Liver (tissue), 9 donors: ENCODE results near the gene KEAP1. TPM values are rescaled to one million over a fixed set of nuclear protein-coding genes. Genes with fewer than 3 reads are reported as not detected.
"Not testable (repeated sequence)": the region's sequence is repeated elsewhere in the genome, so short reads cannot be mapped to it uniquely, and the experiment has no call there.

Experiments
- DNase-seq: peaks from one replicate; pipeline ENCODE4 v3.0.0-alpha.2; 2017; ENCODE audit warnings: low spot score
- H3K27ac ChIP-seq, 2 donors: one replicate each; pipeline ENCODE4 v1.7.0; 2013; ENCODE audit warnings: inconsistent platforms in 2 of 2, low read length in 2 of 2, control low read depth in 1 of 2, low read depth in 1 of 2, mild to moderate bottlenecking in 1 of 2
- H3K27me3 ChIP-seq, 4 donors: one replicate each; pipeline versions ENCODE4 v1.6.1 to v1.7.0; 2013; ENCODE audit warnings: low read length in 3 of 4, inconsistent platforms in 1 of 4, mild to moderate bottlenecking in 1 of 4, moderate library complexity in 1 of 4; ENCODE audit not compliant: control insufficient read depth in 4 of 4, insufficient read depth in 4 of 4
- H3K36me3 ChIP-seq, 4 donors: one replicate each; pipeline versions ENCODE4 v1.6.1 to v1.7.0; 2013; ENCODE audit warnings: low read length in 3 of 4, mild to moderate bottlenecking in 3 of 4, low read depth in 1 of 4, moderate library complexity in 1 of 4; ENCODE audit not compliant: control insufficient read depth in 4 of 4, insufficient read depth in 3 of 4
- H3K4me1 ChIP-seq, 4 donors: one replicate each; pipeline versions ENCODE4 v1.6.1 to v1.7.0; 2013; ENCODE audit warnings: low read length in 3 of 4, mild to moderate bottlenecking in 3 of 4, moderate library complexity in 1 of 4; ENCODE audit not compliant: control insufficient read depth in 4 of 4, insufficient read depth in 4 of 4
- H3K4me3 ChIP-seq, 3 donors: one replicate each; pipeline versions ENCODE4 v1.6.1 to v1.7.0; 2013; ENCODE audit warnings: low read length in 3 of 3, control low read depth in 1 of 3, low read depth in 1 of 3, mild to moderate bottlenecking in 1 of 3
- H3K9ac ChIP-seq, 2 donors: one replicate each; pipeline ENCODE4 v1.7.0; 2013; ENCODE audit warnings: low read length in 2 of 2, mild to moderate bottlenecking in 2 of 2, moderate library complexity in 2 of 2, control low read depth in 1 of 2, low read depth in 1 of 2
- H3K9me3 ChIP-seq, 4 donors: one replicate each; pipeline versions ENCODE4 v1.6.1 to v1.7.0; 2013; ENCODE audit warnings: low read length in 3 of 4; ENCODE audit not compliant: control insufficient read depth in 4 of 4
- EGR1 ChIP-seq, 2 donors: IDR thresholded peaks; 2 replicates each; pipeline ENCODE4 v1.6.1; 2016 to 2018; ENCODE audit warnings: antibody characterized with exemption in 2 of 2, low read depth in 2 of 2
- FOXA1 ChIP-seq: IDR thresholded peaks from 2 replicates; pipeline ENCODE4 v1.6.1; 2016; ENCODE audit warnings: antibody characterized with exemption
- FOXA2 ChIP-seq: IDR thresholded peaks from 2 replicates; pipeline ENCODE4 v1.6.1; 2016; ENCODE audit warnings: antibody characterized with exemption
- GABPA ChIP-seq, 2 donors: IDR thresholded peaks in 1 of 2; conservative IDR thresholded peaks in 1 of 2; 2 replicates each; pipeline ENCODE4 v1.6.1; 2016; ENCODE audit warnings: antibody characterized with exemption in 2 of 2, mild to moderate bottlenecking in 1 of 2, moderate library complexity in 1 of 2
- HNF4A ChIP-seq, 2 donors: conservative IDR thresholded peaks; 2 replicates each; pipeline ENCODE4 v1.6.1; 2016; ENCODE audit warnings: antibody characterized with exemption in 2 of 2, mild to moderate bottlenecking in 2 of 2
- HNF4G ChIP-seq: IDR thresholded peaks from 2 replicates; pipeline ENCODE4 v1.6.1; 2016; ENCODE audit warnings: antibody characterized with exemption
- JUND ChIP-seq, 2 donors: IDR thresholded peaks; 2 replicates each; pipeline ENCODE4 v1.6.1; 2016; ENCODE audit warnings: antibody characterized with exemption in 2 of 2
- NR2F2 ChIP-seq: IDR thresholded peaks from 2 replicates; pipeline ENCODE4 v1.6.1; 2016; ENCODE audit warnings: antibody characterized with exemption
- RAD21 ChIP-seq, 2 donors: IDR thresholded peaks; 2 replicates each; pipeline ENCODE4 v1.6.1; 2016; ENCODE audit warnings: antibody characterized with exemption in 2 of 2, mild to moderate bottlenecking in 2 of 2
- SP1 ChIP-seq: IDR thresholded peaks from 2 replicates; pipeline ENCODE4 v1.6.1; 2018; ENCODE audit warnings: antibody characterized with exemption, mild to moderate bottlenecking
- TAF1 ChIP-seq: conservative IDR thresholded peaks from 2 replicates; pipeline ENCODE4 v1.6.1; 2016; ENCODE audit warnings: antibody characterized with exemption, mild to moderate bottlenecking
- YY1 ChIP-seq: IDR thresholded peaks from 2 replicates; pipeline ENCODE4 v1.6.1; 2016; ENCODE audit warnings: antibody characterized with exemption, mild to moderate bottlenecking
- WGBS: extraction: QIAGEN DNeasy Blood & Tissue Kit; methylation state at CpG from one replicate; pipeline ENCODE4 v1.1.7; 2013; 5-methylcytosine and 5-hydroxymethylcytosine counted together
- polyA plus RNA-seq, 2 donors: library from polyadenylated mRNA; stranded (reverse) in 1 of 2; unstranded in 1 of 2; fragments of 200-250 nt in 1 of 2; fragments of >200 nt in 1 of 2; fragmentation: Nextera tagmentation in 1 of 2; extraction: Ambion mirVana in 1 of 2; gene quantifications; one replicate each; pipeline versions ENCODE4 v1.2.1 to v1.2.3, GENCODE V29; 2013 to 2015
- total RNA-seq, 2 donors: library from RNA; depleted of rRNA; stranded (reverse); fragments of >200 nt; gene quantifications; one replicate each; pipeline ENCODE4 v1.2.3, GENCODE V29; 2014
- TF ChIP-seq, protein P1 (sequence below): IDR thresholded peaks from 2 replicates; pipeline ENCODE4 v1.6.1; 2016; ENCODE audit warnings: antibody characterized with exemption
- TF ChIP-seq, protein P2 (sequence below): IDR thresholded peaks from 2 replicates; pipeline ENCODE4 v1.6.1; 2016; ENCODE audit warnings: antibody characterized with exemption
- TF ChIP-seq, protein P3 (sequence below): fragments of 150-350 bp; IDR thresholded peaks from 2 replicates; pipeline ENCODE4 v1.5.1; 2017; ENCODE audit warnings: improper control_type of control experiment, low read depth, low read length; ENCODE audit not compliant: missing input control
- donor health status: healthy.
- donor health status: healthy.
- donor health status: healthy.
- donor health status: healthy.
- donor health status: healthy.

Gene KEAP1
- total and polyA plus RNA-seq, 4 donors = 44.3 to 62.3 (median 48.0) TPM

- Histone ChIP-seq H3K9ac (peak within 1 kb of the TSS; percentile 71 to 72), H3K36me3 (peaks cover 5 to 14% (median 11%) of the 10 kb centered on the region in 4 donors), H3K27me3 (no peaks in the 10 kb centered on the region), H3K9me3 (no peaks in the 10 kb centered on the region), H3K4me3 (peak within 1 kb of the TSS; percentile 76 to 99 (median 91)), H3K4me1 (peaks cover 8 to 22% (median 14%) of the 10 kb centered on the region in 4 donors), H3K27ac (peak within 1 kb of the TSS; percentile 42 to 77)
- WGBS = under 1% methylated on average over 79 of the region's 79 CpGs
- peak; percentile 97 for DNase-seq
- TF ChIP-seq EGR1 (IDR thresholded peaks at IDR 0.05; ENCODE audit: low read depth in 2 of 2) (no peak), FOXA1 (no peak), YY1 (peak; percentile 88), SP1 (peak; percentile 14), GABPA (IDR thresholded peaks at IDR 0.05 in 1 of 2, conservative IDR thresholded peaks at IDR 0.05 in 1 of 2) (no peak), JUND (IDR thresholded peaks at IDR 0.05) (no peak)
- TF ChIP-seq, protein P1, sequence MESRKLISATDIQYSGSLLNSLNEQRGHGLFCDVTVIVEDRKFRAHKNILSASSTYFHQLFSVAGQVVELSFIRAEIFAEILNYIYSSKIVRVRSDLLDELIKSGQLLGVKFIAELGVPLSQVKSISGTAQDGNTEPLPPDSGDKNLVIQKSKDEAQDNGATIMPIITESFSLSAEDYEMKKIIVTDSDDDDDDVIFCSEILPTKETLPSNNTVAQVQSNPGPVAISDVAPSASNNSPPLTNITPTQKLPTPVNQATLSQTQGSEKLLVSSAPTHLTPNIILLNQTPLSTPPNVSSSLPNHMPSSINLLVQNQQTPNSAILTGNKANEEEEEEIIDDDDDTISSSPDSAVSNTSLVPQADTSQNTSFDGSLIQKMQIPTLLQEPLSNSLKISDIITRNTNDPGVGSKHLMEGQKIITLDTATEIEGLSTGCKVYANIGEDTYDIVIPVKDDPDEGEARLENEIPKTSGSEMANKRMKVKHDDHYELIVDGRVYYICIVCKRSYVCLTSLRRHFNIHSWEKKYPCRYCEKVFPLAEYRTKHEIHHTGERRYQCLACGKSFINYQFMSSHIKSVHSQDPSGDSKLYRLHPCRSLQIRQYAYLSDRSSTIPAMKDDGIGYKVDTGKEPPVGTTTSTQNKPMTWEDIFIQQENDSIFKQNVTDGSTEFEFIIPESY = no peak
Observed at GRCh38 chr19:10543420-10544241, 40.5 kb upstream of the KEAP1 start, which contains the start of gene ATG4D. ATG4D (plus strand) TSS chr19:10543904; CDS start chr19:10544091, 187 bp downstream.

DNA sequence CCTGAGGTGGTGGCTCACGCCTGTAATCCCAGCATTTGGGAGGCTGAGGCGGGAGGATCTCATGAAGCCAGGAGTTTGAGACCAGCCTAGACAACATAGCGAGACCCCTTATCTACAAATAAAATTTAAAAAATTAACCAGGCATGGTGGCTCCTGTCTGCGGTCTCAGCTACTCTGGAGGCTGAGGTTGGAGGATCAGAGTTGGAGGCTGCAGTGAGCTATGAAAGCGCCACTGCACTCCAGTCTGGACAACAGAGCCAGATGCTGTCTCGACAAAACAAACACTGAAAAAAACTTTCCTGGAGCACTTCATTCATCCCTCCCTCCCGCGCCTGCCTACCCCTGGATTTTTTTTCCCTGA, 39.9 kb upstream of the KEAP1 start:
- Histone ChIP-seq H3K4me1 (peaks cover 8 to 22% (median 14%) of the 10 kb centered on the region in 4 donors), H3K9me3 (no peaks in the 10 kb centered on the region), H3K36me3 (peaks cover 5 to 9% (median 7%) of the 10 kb centered on the region in 4 donors), H3K27me3 (no peaks in the 10 kb centered on the region), H3K27ac (no peak overlapping the region), H3K4me3 (peak overlapping the region in 1 of 3 donors; percentile 99), H3K9ac (no peak overlapping the region)
- TF ChIP-seq YY1 (no peak), HNF4G (no peak), GABPA (IDR thresholded peaks at IDR 0.05 in 1 of 2, conservative IDR thresholded peaks at IDR 0.05 in 1 of 2) (no peak), RAD21 (IDR thresholded peaks at IDR 0.05) (no peak), FOXA2 (no peak), NR2F2 (no peak), HNF4A (conservative IDR thresholded peaks at IDR 0.05) (no peak), JUND (IDR thresholded peaks at IDR 0.05) (no peak), TAF1 (no peak)
- TF ChIP-seq, protein P2, sequence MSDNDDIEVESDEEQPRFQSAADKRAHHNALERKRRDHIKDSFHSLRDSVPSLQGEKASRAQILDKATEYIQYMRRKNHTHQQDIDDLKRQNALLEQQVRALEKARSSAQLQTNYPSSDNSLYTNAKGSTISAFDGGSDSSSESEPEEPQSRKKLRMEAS = no peak
- TF ChIP-seq, protein P3, sequence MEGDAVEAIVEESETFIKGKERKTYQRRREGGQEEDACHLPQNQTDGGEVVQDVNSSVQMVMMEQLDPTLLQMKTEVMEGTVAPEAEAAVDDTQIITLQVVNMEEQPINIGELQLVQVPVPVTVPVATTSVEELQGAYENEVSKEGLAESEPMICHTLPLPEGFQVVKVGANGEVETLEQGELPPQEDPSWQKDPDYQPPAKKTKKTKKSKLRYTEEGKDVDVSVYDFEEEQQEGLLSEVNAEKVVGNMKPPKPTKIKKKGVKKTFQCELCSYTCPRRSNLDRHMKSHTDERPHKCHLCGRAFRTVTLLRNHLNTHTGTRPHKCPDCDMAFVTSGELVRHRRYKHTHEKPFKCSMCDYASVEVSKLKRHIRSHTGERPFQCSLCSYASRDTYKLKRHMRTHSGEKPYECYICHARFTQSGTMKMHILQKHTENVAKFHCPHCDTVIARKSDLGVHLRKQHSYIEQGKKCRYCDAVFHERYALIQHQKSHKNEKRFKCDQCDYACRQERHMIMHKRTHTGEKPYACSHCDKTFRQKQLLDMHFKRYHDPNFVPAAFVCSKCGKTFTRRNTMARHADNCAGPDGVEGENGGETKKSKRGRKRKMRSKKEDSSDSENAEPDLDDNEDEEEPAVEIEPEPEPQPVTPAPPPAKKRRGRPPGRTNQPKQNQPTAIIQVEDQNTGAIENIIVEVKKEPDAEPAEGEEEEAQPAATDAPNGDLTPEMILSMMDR = no peak
- TF ChIP-seq, protein P1 = no peak
- no peak for DNase-seq
- WGBS = 52% methylated on average over 8 of the region's 8 CpGs

GRCh38 chr19:10539016-10539415, 35.9 kb upstream of the KEAP1 start:
- H3K36me3 ChIP-seq, DNase-seq, H3K4me1 ChIP-seq, H3K9ac ChIP-seq, H3K4me3 ChIP-seq, H3K27ac ChIP-seq, H3K27me3 ChIP-seq, H3K9me3 ChIP-seq: not testable (repeated sequence)
- WGBS = 68% methylated on average over 9 of the region's 9 CpGs
